ENCODE data around the gene CERS2.

The CERS2 gene

DNA sequence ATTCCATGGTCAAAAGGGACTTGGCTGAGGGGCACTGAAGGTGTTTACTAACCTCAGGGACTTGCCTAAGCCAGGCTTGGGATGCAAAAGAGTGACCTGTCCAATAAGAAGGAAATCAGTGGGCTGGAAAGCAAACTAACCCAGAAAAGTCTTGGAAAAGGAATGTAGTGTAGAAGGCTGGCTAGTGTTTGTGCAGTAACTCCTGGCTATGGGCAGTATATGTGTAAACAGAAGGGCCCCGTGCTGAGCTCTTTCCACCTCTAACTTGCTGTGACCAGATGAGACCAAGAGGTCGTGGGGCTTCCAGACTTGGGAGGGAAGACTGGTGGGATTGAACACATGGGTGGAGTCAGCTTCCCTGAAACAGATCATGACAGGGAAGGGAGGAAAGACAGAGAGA lies 28.0 kb upstream of the CERS2 start:
- H3K9me3 ChIP-seq (ENCODE audit: control insufficient read depth, insufficient read depth, low read depth, low read length), result no peaks in the 10 kb centered on the region
- no peak overlapping the region for H3K27ac ChIP-seq (ENCODE audit: extremely low read depth, low read depth, low read length)
- H3K4me3 ChIP-seq (ENCODE audit: low read depth, low read length), result no peak overlapping the region
- TF ChIP-seq ZNF654 (tag by site-specific recombination; IDR thresholded peaks at IDR 0.05; ENCODE audit: low read depth), result no peak
- TF ChIP-seq ZEB2 (tag by site-specific recombination; IDR thresholded peaks at IDR 0.05), result no peak
- TF ChIP-seq ZNF747 (tag by site-specific recombination; IDR thresholded peaks at IDR 0.05), result no peak
- TF ChIP-seq GLI2 (tag by site-specific recombination; IDR thresholded peaks at IDR 0.05; ENCODE audit: borderline replicate concordance, low read depth), result no peak
- TF ChIP-seq ZNF707 (tag by site-specific recombination; IDR thresholded peaks at IDR 0.05), result no peak
- no peak for TF ChIP-seq ZNF785 (tag by site-specific recombination; IDR thresholded peaks at IDR 0.05)
- TF ChIP-seq, protein P1, sequence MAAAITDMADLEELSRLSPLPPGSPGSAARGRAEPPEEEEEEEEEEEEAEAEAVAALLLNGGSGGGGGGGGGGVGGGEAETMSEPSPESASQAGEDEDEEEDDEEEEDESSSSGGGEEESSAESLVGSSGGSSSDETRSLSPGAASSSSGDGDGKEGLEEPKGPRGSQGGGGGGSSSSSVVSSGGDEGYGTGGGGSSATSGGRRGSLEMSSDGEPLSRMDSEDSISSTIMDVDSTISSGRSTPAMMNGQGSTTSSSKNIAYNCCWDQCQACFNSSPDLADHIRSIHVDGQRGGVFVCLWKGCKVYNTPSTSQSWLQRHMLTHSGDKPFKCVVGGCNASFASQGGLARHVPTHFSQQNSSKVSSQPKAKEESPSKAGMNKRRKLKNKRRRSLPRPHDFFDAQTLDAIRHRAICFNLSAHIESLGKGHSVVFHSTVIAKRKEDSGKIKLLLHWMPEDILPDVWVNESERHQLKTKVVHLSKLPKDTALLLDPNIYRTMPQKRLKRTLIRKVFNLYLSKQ (tag by site-specific recombination; IDR thresholded peaks at IDR 0.05; ENCODE audit: borderline replicate concordance), result no peak
- TF ChIP-seq ZNF175 (tag by site-specific recombination; IDR thresholded peaks at IDR 0.05), result no peak
- no peak for TF ChIP-seq ZNF837 (tag by site-specific recombination; IDR thresholded peaks at IDR 0.05)
- no peak for TF ChIP-seq ZNF292 (tag by site-specific recombination; IDR thresholded peaks at IDR 0.05; ENCODE audit: borderline replicate concordance, low read depth)
- no peak for TF ChIP-seq KLF8 (tag by site-specific recombination; IDR thresholded peaks at IDR 0.05)
- no peak for TF ChIP-seq ZNF274 (IDR thresholded peaks at IDR 0.05; ENCODE audit: low read length)
- TF ChIP-seq ZNF274 (tag by site-specific recombination; IDR thresholded peaks at IDR 0.05; ENCODE audit: borderline replicate concordance), result no peak
- TF ChIP-seq ZNF48 (tag by site-specific recombination; IDR thresholded peaks at IDR 0.05), result no peak
- TF ChIP-seq, protein P2, sequence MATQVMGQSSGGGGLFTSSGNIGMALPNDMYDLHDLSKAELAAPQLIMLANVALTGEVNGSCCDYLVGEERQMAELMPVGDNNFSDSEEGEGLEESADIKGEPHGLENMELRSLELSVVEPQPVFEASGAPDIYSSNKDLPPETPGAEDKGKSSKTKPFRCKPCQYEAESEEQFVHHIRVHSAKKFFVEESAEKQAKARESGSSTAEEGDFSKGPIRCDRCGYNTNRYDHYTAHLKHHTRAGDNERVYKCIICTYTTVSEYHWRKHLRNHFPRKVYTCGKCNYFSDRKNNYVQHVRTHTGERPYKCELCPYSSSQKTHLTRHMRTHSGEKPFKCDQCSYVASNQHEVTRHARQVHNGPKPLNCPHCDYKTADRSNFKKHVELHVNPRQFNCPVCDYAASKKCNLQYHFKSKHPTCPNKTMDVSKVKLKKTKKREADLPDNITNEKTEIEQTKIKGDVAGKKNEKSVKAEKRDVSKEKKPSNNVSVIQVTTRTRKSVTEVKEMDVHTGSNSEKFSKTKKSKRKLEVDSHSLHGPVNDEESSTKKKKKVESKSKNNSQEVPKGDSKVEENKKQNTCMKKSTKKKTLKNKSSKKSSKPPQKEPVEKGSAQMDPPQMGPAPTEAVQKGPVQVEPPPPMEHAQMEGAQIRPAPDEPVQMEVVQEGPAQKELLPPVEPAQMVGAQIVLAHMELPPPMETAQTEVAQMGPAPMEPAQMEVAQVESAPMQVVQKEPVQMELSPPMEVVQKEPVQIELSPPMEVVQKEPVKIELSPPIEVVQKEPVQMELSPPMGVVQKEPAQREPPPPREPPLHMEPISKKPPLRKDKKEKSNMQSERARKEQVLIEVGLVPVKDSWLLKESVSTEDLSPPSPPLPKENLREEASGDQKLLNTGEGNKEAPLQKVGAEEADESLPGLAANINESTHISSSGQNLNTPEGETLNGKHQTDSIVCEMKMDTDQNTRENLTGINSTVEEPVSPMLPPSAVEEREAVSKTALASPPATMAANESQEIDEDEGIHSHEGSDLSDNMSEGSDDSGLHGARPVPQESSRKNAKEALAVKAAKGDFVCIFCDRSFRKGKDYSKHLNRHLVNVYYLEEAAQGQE (tag by site-specific recombination; IDR thresholded peaks at IDR 0.05), result no peak
- TF ChIP-seq, protein P3, sequence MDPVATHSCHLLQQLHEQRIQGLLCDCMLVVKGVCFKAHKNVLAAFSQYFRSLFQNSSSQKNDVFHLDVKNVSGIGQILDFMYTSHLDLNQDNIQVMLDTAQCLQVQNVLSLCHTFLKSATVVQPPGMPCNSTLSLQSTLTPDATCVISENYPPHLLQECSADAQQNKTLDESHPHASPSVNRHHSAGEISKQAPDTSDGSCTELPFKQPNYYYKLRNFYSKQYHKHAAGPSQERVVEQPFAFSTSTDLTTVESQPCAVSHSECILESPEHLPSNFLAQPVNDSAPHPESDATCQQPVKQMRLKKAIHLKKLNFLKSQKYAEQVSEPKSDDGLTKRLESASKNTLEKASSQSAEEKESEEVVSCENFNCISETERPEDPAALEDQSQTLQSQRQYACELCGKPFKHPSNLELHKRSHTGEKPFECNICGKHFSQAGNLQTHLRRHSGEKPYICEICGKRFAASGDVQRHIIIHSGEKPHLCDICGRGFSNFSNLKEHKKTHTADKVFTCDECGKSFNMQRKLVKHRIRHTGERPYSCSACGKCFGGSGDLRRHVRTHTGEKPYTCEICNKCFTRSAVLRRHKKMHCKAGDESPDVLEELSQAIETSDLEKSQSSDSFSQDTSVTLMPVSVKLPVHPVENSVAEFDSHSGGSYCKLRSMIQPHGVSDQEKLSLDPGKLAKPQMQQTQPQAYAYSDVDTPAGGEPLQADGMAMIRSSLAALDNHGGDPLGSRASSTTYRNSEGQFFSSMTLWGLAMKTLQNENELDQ (tag by site-specific recombination; IDR thresholded peaks at IDR 0.05; ENCODE audit: low read depth), result no peak
- TF ChIP-seq, protein P4, sequence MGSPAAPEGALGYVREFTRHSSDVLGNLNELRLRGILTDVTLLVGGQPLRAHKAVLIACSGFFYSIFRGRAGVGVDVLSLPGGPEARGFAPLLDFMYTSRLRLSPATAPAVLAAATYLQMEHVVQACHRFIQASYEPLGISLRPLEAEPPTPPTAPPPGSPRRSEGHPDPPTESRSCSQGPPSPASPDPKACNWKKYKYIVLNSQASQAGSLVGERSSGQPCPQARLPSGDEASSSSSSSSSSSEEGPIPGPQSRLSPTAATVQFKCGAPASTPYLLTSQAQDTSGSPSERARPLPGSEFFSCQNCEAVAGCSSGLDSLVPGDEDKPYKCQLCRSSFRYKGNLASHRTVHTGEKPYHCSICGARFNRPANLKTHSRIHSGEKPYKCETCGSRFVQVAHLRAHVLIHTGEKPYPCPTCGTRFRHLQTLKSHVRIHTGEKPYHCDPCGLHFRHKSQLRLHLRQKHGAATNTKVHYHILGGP (tag by site-specific recombination; IDR thresholded peaks at IDR 0.05), result no peak
- TF ChIP-seq WT1 (tag by site-specific recombination; IDR thresholded peaks at IDR 0.05), result no peak
- H3K4me1 ChIP-seq (ENCODE audit: control insufficient read depth, insufficient read depth, low read length), result 0 out of 2 replicates have a peak, but pooled peaks cover under 1% of the 10 kb centered on the region
- CTCF ChIA-PET, result interaction anchor here (0.5 to 3.9 kb wide), 6 partner anchors 22 to 981 kb away, joined by 3 to 31 read pairs (median 3); partner anchors contain the start of gene ANXA9
- POLR2A ChIA-PET, result interaction anchor here (1.6 kb wide), 1 partner anchor 639 kb away, joined by 4 read pairs; the partner anchor contains the start of gene RPRD2
- H3K36me3 ChIP-seq (ENCODE audit: control insufficient read depth in 2 of 2, insufficient read depth in 1 of 2, low read length in 2 of 2), result peaks cover 0 to 49% of the 10 kb centered on the region in 2 experiments; a peak in 1 of 3 replicates

Measured in HEK293 (cell line).